ENCODE data around the gene ZNF219. TPM values are rescaled to one million over a fixed set of nuclear protein-coding genes. Genes with fewer than 3 reads are reported as not detected.

The ZNF219 gene
- total and polyA plus RNA-seq, 10 donors, result 5.5 to 26.7 (median 12.1) TPM

GRCh38 chr14:21108791-21109190 lies 10.3 kb upstream of the ZNF219 start:
- no peak overlapping the region for H3K4me3 ChIP-seq
- H3K4me1 ChIP-seq, result peaks cover 21 to 32% (median 29%) of the 10 kb centered on the region in 6 donors
- WGBS, 5 donors, result 90 to 93% (median 91%) methylated on average over 4 of the region's 4 CpGs
- H3K9me3 ChIP-seq, result no peaks in the 10 kb centered on the region
- no peaks in the 10 kb centered on the region for H3K27me3 ChIP-seq (replicated peaks in 1 of 7)
- no peak for DNase-seq
- no peaks in the 10 kb centered on the region for H3K36me3 ChIP-seq
- no peak for TF ChIP-seq POLR2AphosphoS5 (IDR thresholded peaks at IDR 0.05)
- TF ChIP-seq, protein P1, sequence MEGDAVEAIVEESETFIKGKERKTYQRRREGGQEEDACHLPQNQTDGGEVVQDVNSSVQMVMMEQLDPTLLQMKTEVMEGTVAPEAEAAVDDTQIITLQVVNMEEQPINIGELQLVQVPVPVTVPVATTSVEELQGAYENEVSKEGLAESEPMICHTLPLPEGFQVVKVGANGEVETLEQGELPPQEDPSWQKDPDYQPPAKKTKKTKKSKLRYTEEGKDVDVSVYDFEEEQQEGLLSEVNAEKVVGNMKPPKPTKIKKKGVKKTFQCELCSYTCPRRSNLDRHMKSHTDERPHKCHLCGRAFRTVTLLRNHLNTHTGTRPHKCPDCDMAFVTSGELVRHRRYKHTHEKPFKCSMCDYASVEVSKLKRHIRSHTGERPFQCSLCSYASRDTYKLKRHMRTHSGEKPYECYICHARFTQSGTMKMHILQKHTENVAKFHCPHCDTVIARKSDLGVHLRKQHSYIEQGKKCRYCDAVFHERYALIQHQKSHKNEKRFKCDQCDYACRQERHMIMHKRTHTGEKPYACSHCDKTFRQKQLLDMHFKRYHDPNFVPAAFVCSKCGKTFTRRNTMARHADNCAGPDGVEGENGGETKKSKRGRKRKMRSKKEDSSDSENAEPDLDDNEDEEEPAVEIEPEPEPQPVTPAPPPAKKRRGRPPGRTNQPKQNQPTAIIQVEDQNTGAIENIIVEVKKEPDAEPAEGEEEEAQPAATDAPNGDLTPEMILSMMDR (IDR thresholded peaks at IDR 0.05 in 8 of 11, conservative IDR thresholded peaks at IDR 0.05 in 3 of 11), result no peak
- TF ChIP-seq POLR2A (IDR thresholded peaks at IDR 0.05), result no peak
- intact Hi-C loops (cut with DNase I; ENCODE audit: low total_unique reads), result no loop called here
- H3K27ac ChIP-seq, result no peak overlapping the region

DNA sequence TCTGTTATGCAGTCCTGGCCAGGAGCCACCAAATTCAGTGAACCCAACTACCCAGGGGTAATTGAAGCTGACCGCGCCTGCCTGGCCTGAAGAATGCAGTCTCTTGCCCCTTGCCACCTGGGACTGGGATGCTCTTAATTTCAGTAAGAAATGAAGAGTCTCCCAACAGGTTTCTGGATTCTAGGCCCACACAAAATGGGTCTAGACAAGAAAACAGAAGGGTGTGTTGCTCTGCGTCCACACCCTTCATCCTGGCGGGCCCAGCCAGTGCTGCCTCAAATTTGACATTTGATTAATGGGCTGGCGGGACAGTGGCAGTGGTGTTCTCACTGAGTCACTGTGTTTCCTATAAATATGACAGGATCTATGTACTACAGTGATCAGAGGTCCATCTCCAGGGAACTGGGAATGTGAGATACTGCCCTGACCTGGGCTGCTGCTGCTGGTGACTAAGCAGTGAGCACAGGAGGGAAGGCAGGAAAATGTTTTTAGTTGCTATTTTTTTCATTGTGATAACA lies 8.9 kb upstream of the ZNF219 start:
- Histone ChIP-seq H3K9me3 (no peaks in the 10 kb centered on the region), H3K27me3 (replicated peaks in 1 of 7) (no peaks in the 10 kb centered on the region), H3K27ac (peak overlapping the region in 6 of 8 donors; percentile 62 to 97 (median 96)), H3K4me3 (no peak overlapping the region), H3K36me3 (no peaks in the 10 kb centered on the region), H3K4me1 (peaks cover 24 to 45% (median 37%) of the 10 kb centered on the region in 6 donors)
- TF ChIP-seq, protein P1 (IDR thresholded peaks at IDR 0.05 in 8 of 11, conservative IDR thresholded peaks at IDR 0.05 in 3 of 11), result no peak
- TF ChIP-seq POLR2A (IDR thresholded peaks at IDR 0.05) (no peak), POLR2AphosphoS5 (IDR thresholded peaks at IDR 0.05) (no peak)
- intact Hi-C loops (cut with DNase I; ENCODE audit: low total_unique reads), result no loop called here
- DNase-seq, result no peak
- 75 to 92% (median 87%) methylated on average over 4 to 5 of the region's 5 CpGs for WGBS, 5 donors

GRCh38 chr14:21106498-21107282 lies 8.2 kb upstream of the ZNF219 start:
- WGBS, 5 donors, result 19 to 36% (median 25%) methylated on average over 11 of the region's 11 CpGs
- H3K36me3 ChIP-seq, result no peaks in the 10 kb centered on the region
- peak; percentile 91 for DNase-seq
- no peak overlapping the region for H3K4me3 ChIP-seq
- no peaks in the 10 kb centered on the region for H3K27me3 ChIP-seq (replicated peaks in 1 of 7)
- TF ChIP-seq, protein P1 (IDR thresholded peaks at IDR 0.05 in 8 of 11, conservative IDR thresholded peaks at IDR 0.05 in 3 of 11), result peak; percentile 68 to 89 (median 82)
- peak in 1 of 3 donors; percentile 9 for TF ChIP-seq POLR2A (IDR thresholded peaks at IDR 0.05)
- peak in 1 of 3 donors; percentile 12 for TF ChIP-seq POLR2AphosphoS5 (IDR thresholded peaks at IDR 0.05)
- no peaks in the 10 kb centered on the region for H3K9me3 ChIP-seq
- peak overlapping the region in 7 of 8 donors; percentile 30 to 97 (median 95) for H3K27ac ChIP-seq
- intact Hi-C loops (cut with DNase I; ENCODE audit: low total_unique reads), result no loop called here
- peaks cover 24 to 48% (median 37%) of the 10 kb centered on the region in 6 donors for H3K4me1 ChIP-seq

GRCh38 chr14:21106176-21106497 lies 7.7 kb upstream of the ZNF219 start:
- Histone ChIP-seq H3K27ac (peak overlapping the region; percentile 20 to 97 (median 86)), H3K36me3 (no peaks in the 10 kb centered on the region), H3K4me3 (no peak overlapping the region), H3K9me3 (no peaks in the 10 kb centered on the region), H3K4me1 (peaks cover 24 to 48% (median 37%) of the 10 kb centered on the region in 6 donors), H3K27me3 (replicated peaks in 1 of 7) (no peaks in the 10 kb centered on the region)
- intact Hi-C loops (cut with DNase I; ENCODE audit: low total_unique reads), result no loop called here
- TF ChIP-seq POLR2AphosphoS5 (IDR thresholded peaks at IDR 0.05), result no peak
- TF ChIP-seq, protein P1 (IDR thresholded peaks at IDR 0.05 in 8 of 11, conservative IDR thresholded peaks at IDR 0.05 in 3 of 11), result no peak
- no peak for TF ChIP-seq POLR2A (IDR thresholded peaks at IDR 0.05)
- DNase-seq, result no peak
- 55 to 80% (median 65%) methylated on average over 4 of the region's 4 CpGs for WGBS, 5 donors
